Breast epithelium (tissue), 3 donors: ENCODE results near the gene ACOT4.

ENCODE experiments used
- CTCF ChIP-seq, 3 donors: fragments of 450-650 bp; IDR thresholded peaks; one replicate each; pipeline ENCODE4 v1.5.1; 2016 to 2017; ENCODE audit warnings: antibody characterized with exemption in 3 of 3, mild to moderate bottlenecking in 3 of 3, moderate library complexity in 3 of 3
- POLR2AphosphoS5 ChIP-seq, 3 donors: sonication (generic); formaldehyde crosslinking; IDR thresholded peaks; one replicate each; pipeline ENCODE4 v1.6.1; 2017; ENCODE audit warnings: antibody characterized with exemption in 3 of 3

- TF ChIP-seq CTCF (IDR thresholded peaks at IDR 0.05) (no peak), POLR2AphosphoS5 (IDR thresholded peaks at IDR 0.05) (no peak)
Observed at GRCh38 chr14:73630009-73630780, 38.5 kb downstream of the ACOT4 start.
